Transverse colon (tissue), 3 donors: ENCODE data around the gene NFASC.

Source experiments
- CTCF ChIP-seq, 5 experiments: fragments of 200-600 bp in 3 of 5; fragments of 450-650 bp in 2 of 5; sonication (generic) in 3 of 5; IDR thresholded peaks; 1 replicate in 2 of 5; 2 replicates in 3 of 5; pipeline ENCODE4 v1.5.1; 2016 to 2017; ENCODE audit warnings: antibody characterized with exemption in 5 of 5, inconsistent platforms in 3 of 5, mild to moderate bottlenecking in 2 of 5, moderate library complexity in 1 of 5
- POLR2A ChIP-seq: fragments of 450-650 bp; IDR thresholded peaks from one replicate; pipeline ENCODE4 v1.6.1; 2016; ENCODE audit warnings: antibody characterized with exemption, mild to moderate bottlenecking, moderate library complexity

DNA sequence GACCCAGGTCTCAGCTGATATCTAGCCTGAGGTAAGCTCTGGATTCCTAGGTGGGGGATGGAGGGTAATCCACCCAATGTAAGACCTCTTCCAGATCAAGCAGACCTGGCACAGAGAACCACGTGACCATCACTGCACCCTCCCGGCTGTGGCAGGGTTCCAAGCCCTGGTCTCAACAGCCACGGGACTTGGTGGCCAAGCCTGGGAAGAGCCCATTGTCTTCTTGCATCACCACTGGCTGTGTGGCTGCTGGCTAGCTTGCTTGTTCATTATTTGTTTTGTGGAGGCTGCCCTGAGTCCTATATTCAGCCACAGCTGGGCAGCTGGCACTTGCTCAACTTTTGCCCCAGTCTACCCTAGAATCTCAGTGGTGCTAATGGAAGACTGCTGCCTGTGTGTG is 24.1 kb upstream of the NFASC start:
- TF ChIP-seq POLR2A (no peak), CTCF (IDR thresholded peaks at IDR 0.05) (no peak)
